GM21825 (cell line): ENCODE measurements around the gene RSBN1L.

Source experiments
- ATAC-seq: cut with Tn5 transposase; IDR thresholded peaks from one replicate; pipeline ENCODE4 v1.9.1; 2021; ENCODE audit warnings: mild to moderate bottlenecking, moderate library complexity; ENCODE audit not compliant: unreplicated experiment

RSBN1L gene

DNA sequence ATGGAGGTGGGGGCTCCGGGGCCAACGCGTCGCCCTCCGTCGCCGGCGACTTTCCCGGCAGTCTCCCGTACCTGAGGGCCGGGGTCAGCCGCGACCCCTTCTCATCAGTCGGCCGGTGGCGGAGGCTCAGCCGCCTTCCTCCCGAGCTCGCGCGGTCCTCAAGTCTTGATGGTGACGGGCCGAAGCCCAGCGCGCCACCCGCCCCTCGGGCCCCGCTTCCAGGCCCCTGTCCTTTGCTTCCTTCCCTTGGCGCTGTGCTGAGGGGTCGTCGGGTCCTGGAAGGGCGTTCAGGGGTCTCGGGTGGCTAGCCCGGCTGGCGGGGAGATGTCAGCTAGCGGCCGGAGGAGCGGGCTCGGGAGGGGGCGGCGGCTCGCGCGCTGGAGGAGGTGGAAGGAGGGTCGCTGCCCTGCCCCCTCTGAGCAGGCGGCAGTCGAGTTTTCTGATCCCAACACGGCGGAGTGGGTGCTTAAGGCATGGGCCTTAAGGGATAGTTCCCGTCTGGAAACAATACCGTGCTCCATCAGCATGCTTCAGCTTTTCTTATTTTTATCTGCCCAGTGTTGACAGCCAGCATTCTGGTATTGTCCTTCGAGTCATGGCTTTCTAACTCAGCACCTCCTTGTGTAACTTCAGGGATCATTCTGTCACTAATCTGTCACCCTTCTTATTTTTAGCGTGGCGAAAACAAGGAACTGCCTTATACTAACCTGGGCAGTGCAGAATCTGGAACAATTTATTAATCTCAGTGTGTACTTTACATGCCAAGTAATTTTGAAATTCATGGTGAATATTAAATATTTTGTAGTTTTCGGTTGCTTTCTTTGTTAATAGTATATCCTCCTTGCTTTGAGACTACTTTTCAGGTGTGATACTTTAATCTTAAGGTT is 103.1 kb downstream of the RSBN1L start:
- ATAC-seq: peak; percentile 5

DNA sequence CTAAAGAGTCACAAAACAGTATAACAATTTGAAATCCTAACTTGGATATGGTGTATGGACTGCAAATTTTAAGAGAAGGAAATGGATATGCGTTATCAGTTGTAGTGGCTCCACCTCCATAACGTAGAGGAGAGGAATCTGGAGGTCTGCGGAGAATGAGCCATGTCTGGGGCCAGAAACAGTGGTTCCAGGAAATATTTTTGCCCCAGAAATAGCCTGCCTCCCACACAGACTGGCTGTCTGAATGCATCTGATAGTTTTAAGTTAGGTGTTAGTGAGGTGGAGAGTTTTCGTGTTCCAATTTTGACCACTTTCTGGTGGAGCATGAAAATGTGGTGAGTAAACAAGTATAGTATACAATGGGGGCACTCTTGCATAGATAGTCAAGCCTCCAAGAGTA is 103.9 kb downstream of the RSBN1L start:
- peak; percentile 11 for ATAC-seq

DNA sequence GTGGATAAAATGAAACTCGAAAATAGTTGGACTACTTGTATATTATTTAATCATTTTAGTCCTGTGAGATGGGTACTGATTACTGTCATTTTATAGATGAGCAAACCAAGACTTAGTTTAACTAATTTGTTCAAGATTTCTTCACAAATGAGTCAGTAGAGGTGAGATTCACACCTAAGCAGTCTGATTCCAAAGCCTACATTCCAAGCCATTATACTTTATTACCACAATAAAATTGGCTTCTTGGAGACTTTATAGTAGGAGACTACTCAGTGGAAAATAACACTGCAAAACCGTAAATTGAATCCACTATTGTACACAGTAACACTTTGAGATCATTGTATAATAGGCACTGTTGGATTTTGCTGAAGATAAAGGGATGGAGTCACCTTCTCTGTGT is 104.5 kb downstream of the RSBN1L start:
- ATAC-seq: no peak

GRCh38 chr7:77802557-77803405 is 106.5 kb downstream of the RSBN1L start:
- no peak for ATAC-seq

GRCh38 chr7:77806425-77806824 is 110.2 kb downstream of the RSBN1L start:
- ATAC-seq: no peak

GRCh38 chr7:77808517-77808916 is 112.3 kb downstream of the RSBN1L start:
- no peak for ATAC-seq

DNA sequence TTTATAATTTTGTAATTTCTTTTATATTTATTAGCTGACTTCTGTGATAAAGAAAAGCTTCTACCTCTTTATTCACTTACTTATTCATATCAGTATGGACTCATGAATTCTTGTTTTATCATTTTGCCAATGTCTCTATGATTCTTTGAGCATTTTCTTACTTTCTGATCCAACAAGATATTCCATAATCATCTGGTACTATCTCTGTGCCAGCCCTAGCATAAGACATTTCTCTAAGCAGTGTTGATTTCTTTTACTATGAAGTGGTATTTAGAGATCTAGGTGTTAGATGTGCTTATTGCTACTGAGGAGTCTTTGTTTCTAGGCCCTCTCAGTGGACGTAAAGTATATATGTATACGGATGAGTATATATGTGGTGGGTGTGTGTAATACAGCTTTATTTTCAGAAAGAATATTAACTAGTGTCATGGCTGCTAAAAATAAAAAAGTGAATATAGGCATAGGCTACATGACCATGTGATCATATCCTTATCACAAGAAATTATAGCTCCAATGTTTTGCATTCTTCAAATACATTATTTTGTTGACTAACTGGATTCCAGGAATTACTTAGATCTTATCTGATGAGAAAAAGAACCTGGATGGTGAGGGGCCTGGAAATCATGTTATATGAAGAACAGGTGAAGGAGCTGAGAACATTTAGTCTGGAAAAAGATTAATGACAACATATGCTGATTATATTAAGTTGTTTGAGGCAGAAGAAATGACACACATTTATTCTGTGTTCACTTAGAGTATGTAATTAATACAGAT is 115.4 kb downstream of the RSBN1L start:
- no peak for ATAC-seq

DNA sequence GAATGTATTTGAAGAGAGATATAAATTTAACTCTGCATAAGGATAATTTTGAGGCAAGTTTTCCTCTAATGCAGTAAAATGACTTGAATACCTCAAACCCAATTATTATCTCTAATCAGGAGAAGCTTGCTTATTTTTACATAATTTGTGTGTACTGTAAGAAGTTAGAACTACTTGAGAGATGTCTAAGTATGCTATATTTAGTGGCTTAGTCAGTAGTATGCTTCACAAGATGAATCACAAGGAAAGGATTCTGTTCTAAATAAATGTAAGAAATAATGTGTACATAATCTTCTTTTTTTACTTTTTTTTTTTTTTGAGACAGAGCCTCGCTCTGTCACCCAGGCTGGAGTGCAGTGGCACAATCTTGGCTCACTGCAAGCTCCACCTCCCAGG is 116.0 kb downstream of the RSBN1L start:
- ATAC-seq: no peak

GRCh38 chr7:77813180-77813579 is 116.9 kb downstream of the RSBN1L start:
- no peak for ATAC-seq

- ATAC-seq: no peak
These were observed 122.8 kb downstream of the RSBN1L start for GRCh38 chr7:77819021-77819420.

- no peak for ATAC-seq
These were observed 124.7 kb downstream of the RSBN1L start for GRCh38 chr7:77820967-77821366.

DNA sequence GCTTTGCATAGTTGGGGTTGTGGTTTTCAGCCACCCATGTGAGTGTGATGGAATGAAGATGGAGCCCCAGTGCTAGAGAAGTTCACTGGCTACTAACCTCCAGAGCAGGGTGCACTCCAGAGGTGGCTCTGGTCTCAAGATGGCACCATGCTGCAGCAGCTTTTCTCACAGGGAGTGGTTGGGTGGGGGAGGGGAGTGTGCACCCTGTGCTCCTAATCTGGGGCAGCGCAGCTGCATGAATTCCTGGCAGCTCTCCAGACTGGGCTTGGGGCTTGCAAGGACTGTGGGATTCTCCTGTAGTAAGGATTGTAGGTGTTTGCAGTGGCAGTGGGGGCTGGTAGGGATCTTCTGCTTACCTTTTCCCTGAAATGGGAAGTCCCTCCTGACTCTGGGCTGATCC is 126.0 kb downstream of the RSBN1L start:
- ATAC-seq: no peak

GRCh38 chr7:77823787-77824186 is 127.5 kb downstream of the RSBN1L start:
- peak; percentile 20 for ATAC-seq

GRCh38 chr7:77824636-77825035 is 128.4 kb downstream of the RSBN1L start:
- no peak for ATAC-seq

DNA sequence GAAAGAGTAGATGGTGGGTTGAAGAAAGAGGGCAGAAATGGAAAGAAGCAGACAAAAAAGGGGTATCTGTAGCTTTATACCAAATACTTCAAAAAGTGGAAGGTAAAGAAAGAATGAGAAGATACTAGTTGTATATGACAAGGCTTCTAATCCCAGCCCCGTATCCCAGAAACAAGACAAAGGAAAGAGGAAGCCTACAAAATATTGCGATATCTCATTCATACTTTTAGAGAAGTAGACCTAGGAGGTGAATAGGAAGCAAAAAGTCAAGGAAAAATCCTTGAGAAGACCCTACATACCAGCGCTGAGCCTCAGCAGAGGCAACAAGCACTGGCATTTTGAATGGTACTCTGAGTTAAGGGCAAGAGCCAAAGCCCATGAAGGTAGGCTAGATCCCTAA is 128.9 kb downstream of the RSBN1L start:
- ATAC-seq: no peak

GRCh38 chr7:77826300-77826699 is 130.0 kb downstream of the RSBN1L start:
- ATAC-seq: no peak

DNA sequence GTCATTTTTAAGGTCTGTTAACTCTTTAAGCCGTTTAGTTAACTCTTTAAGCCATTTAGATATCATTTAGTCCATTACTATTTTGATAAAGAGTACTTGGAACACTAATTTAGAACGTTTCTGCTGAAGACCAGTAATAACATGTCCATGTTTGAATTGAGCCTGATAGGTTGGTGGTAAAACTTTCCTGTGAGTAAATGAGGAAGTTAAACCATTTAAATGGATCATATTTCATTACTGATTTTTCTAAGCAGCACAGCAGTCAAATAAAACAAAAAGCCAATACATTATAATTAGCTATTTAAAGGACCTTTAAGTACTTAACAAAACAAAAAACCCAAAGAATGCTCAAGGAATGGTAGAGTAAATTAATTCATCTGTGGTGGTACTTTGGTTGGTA is 131.7 kb downstream of the RSBN1L start:
- ATAC-seq: no peak

GRCh38 chr7:77830649-77831355 is 134.5 kb downstream of the RSBN1L start:
- no peak for ATAC-seq

DNA sequence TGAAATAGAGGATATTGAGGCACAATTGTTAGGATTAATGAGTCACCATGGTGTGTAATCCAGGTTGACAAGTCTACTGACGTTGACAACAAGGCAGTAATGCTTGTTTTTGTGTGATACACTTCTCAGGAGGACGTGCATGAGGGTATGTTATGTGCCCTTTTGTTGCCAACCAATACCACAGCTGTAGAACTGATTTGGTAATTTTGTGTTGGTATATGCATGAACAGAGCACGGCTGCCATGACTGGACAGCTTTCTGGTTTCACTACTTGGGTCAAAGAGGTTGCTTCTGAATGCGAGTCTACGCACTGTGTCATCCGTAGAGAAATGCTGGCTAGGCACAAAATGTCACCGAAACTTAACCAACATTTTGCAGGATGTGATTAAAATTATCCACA is 135.2 kb downstream of the RSBN1L start:
- ATAC-seq: no peak

DNA sequence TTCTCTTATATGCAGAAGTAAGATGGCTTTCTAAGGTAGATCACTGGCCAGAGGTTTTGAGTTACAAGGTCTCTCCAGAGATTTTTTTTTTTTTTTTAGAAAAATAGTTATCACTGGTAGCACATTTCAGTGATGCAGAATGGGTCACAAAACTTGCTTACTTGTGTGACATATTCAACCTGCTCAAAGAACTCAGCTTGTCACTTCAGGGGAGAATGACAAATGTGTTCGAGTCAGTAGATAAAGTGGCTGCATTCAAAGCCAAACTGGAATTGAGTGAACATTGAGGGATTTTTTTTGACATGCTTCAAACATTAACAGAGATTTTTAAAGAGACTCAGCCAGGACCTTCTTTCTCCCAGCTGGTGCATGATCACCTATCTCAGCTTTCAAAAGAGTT is 135.7 kb downstream of the RSBN1L start:
- no peak for ATAC-seq
